NOMO-1 (cell line): ENCODE measurements around the gene SMIM13.
A peak's percentile ranks its signal among the peaks of the same experiment; 100 is the strongest.
"Not testable (repeated sequence)": the region's sequence is repeated elsewhere in the genome, so short reads cannot be mapped to it uniquely, and the experiment has no call there.

Experiments used
- DNase-seq, 2 experiments: peaks; one replicate each; lab custom pipeline; 2025; ENCODE audit not compliant: unreplicated experiment in 2 of 2; lab: John Stamatoyannopoulos, UW

The SMIM13 gene

GRCh38 chr6:11083491-11083890, 10.1 kb upstream of the SMIM13 start:
- no peak for DNase-seq

GRCh38 chr6:11083956-11084355, 9.7 kb upstream of the SMIM13 start:
- DNase-seq, result no peak

GRCh38 chr6:11085758-11086435, 7.7 kb upstream of the SMIM13 start:
- DNase-seq, result no peak

GRCh38 chr6:11087141-11087812, 6.4 kb upstream of the SMIM13 start:
- not testable (repeated sequence) for DNase-seq

- DNase-seq, result no peak
These were observed 3.9 kb upstream of the SMIM13 start for GRCh38 chr6:11089695-11090094.

GRCh38 chr6:11091141-11091540, 2.5 kb upstream of the SMIM13 start:
- DNase-seq, result peak in 1 of 2 experiments; percentile 25

GRCh38 chr6:11092668-11093375, 812 bp upstream of the SMIM13 start:
- DNase-seq, result peak; percentile 47 to 62

- DNase-seq, result no peak
These were observed 333 bp upstream of the SMIM13 start for GRCh38 chr6:11093376-11093625.

GRCh38 chr6:11094411-11094851, 797 bp downstream of the SMIM13 start:
- DNase-seq, result peak; percentile 30 to 37

- no peak for DNase-seq
These were observed 1.3 kb downstream of the SMIM13 start for GRCh38 chr6:11094941-11095340.

GRCh38 chr6:11096109-11096508, 2.5 kb downstream of the SMIM13 start:
- DNase-seq, result peak in 1 of 2 experiments; percentile 47

- no peak for DNase-seq
These were observed 3.8 kb downstream of the SMIM13 start for GRCh38 chr6:11097476-11097875.

GRCh38 chr6:11098004-11098403, 4.4 kb downstream of the SMIM13 start:
- DNase-seq, result no peak

- no peak for DNase-seq
These were observed 7.8 kb downstream of the SMIM13 start for GRCh38 chr6:11101417-11101816.

GRCh38 chr6:11103065-11103464, 9.4 kb downstream of the SMIM13 start:
- no peak for DNase-seq

- no peak for DNase-seq
These were observed 15.1 kb downstream of the SMIM13 start for GRCh38 chr6:11108726-11109125.

- DNase-seq, result no peak
These were observed 17.5 kb downstream of the SMIM13 start, which contains the start of gene ERVFRD-1 for GRCh38 chr6:11110921-11111768. Gene ERVFRD-1, minus strand, starts transcription at chr6:11111725. Its CDS starts 6,415 bp downstream, at chr6:11105310.

GRCh38 chr6:11111769-11112437, 18.3 kb downstream of the SMIM13 start:
- DNase-seq, result no peak

- DNase-seq, result no peak
These were observed 19.4 kb downstream of the SMIM13 start for GRCh38 chr6:11113038-11113437.

- DNase-seq, result peak in 1 of 2 experiments; percentile 4
These were observed 22.3 kb downstream of the SMIM13 start for GRCh38 chr6:11115808-11116536.
